Activated CD4-positive, CD25-positive, alpha-beta regulatory T cell (primary cell): ENCODE data around the gene PARD3B.

Source experiments
- DNase-seq, 4 experiments: peaks; one replicate each; lab custom pipeline; 2025; lab: John Stamatoyannopoulos, UW

Gene PARD3B

DNA sequence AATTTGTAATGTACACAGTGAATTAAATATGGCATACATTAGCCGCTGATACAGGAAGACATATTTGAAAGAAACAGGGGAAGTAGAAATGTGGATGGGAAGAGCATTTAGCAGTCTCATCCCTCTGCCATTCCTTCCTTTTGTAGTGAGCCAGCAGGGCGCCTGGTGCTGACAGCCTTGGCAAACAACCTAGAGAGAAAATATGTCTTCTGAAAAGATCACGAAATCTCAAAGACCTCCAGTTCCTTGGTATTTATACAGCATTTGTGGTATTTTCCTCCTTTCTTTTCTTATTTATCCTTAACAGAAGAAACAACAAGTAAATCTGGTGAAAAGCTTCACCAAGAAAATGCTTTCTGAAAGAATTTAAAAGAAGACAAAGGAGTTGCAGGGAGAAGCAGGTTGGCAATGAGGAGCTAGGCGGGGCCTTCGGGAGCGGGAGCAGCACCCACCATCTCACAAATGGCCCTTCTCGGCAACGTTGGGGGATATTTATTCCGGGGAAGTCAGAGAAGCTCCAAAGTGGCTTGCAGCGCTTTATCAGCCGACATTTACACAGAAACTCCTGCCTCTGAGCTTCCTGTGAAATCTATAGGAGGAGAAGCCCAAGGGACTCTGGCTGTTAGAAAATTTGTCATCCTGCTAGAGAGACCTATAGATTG is 731.0 kb downstream of the PARD3B start:
- DNase-seq: no peak

DNA sequence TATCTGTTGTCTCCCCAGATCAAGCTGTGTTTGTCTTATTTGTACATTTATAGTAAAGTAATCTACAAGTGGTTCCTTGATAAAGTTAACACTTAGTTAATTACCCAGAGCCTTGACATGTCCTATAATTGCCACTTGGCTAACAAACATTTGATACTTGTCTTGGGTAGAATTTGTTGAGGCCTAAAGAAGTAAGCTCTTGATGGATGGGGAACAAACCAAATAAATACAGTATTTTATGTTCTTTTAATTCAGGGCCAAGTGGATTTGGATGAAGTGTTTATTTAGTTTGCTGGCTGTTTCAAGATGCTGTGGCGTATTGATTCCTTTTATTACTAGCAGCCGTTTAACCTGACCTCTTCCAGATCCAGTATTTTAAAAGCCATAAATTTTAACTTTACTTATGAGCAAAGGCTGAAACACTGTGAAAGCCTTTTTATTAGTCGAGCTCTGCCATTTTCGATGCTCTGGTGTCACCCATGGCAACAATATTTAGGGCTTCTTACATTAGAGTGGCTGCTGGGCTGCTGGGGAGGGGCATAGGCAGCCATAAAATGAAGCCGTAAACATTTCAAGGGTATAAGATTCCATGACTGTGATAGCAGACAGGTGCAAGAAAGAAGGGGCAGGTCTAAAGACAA is 735.4 kb downstream of the PARD3B start:
- DNase-seq: no peak

DNA sequence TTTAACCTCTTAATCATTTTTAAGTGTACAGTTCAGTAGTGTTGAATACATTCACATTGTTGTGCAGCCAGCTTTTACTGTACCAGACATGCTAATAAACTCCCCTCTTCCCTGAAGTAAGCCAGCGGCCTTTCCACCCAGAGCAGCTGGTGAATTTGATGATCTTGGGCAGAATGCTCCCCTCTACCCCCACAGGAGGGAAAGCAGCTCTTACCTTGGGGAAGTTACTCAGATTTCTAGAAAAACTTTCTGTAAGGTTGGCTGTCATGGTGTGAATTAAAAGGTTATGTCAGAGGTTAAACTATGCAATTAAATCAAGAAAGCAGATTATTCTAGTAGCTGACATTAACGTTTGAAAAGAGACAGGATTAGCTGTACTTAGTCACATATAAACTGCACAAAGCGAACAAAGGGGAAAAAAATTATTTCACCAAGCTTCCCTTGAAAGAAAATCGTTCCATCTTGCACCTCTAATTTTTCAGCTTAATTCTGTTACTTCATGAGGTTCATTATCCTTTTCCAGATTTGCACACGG is 738.5 kb downstream of the PARD3B start:
- no peak for DNase-seq

DNA sequence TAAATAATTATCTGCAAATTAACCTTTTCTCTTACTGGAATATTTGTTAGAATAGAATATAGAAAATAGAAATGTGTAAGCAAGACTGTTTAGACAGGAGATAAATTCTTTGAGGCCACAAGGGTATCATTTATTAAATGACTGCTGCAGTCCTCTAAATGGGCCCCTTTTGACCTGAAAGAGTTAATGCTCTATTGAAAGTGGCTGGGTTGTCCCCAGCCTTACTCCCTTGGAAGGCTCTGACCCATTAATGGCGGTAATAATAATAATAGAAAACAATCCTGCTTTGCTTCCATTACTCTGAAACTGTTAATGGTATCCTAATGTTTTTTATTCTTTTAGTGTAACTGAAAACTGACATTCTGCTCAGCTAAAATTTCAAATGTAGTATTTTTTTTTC is 739.1 kb downstream of the PARD3B start:
- DNase-seq: no peak

DNA sequence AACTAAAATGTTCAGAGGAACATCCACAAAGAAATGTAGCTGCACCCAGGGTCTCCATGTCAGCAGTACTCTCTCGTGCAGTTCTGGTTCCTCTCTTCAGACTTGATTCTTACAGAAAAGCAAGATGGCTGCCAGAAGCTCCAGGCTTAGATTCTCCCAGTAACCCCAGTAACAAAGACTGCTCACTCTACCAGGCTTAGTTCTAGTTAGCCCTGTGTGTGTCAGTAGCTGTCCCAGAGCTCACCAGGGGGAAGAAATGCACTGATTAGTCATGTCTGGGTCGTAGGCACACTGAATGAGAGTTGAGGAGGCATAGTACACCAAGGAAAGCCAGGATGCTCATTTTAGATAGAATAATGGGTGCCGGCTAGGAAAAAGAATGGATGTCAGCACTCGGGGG is 742.0 kb downstream of the PARD3B start:
- no peak for DNase-seq

DNA sequence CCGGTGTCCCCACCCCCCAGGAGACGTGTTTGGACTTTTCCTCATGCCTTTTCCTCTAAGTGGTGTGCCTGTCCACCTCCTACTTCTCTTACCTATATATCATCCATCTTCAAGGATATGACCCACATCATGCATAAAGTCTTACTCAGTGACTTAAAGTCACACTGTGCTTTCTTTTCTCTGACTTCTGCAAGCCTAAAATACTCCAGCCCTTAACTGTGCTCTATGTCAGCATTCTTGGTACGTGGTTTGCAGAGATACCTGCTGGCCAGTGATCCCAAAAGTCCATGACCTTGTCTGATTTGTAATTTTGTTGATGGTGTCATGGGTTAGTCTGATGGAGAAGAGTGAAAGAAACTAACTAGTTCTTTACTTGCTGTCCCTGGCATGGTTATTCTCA is 743.4 kb downstream of the PARD3B start:
- no peak for DNase-seq

DNA sequence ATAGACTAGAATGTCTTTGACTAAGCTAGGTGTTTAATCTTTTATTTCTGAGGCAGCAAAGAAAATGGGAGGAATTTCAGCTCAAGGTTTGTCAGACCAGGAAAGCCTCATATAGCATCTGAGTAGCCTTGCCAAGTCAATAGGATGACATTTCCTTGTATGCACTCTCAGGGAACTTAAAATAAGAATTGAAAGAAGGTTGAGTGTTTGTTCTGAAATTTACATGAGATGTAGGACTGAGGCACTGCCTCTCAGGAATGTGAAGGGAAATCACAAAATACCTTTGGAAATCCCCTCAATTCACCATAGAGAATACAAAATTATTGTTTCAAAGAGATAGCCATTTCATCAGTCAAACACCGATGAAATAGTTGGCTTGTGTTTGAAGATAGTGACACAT is 745.0 kb downstream of the PARD3B start:
- DNase-seq: no peak

DNA sequence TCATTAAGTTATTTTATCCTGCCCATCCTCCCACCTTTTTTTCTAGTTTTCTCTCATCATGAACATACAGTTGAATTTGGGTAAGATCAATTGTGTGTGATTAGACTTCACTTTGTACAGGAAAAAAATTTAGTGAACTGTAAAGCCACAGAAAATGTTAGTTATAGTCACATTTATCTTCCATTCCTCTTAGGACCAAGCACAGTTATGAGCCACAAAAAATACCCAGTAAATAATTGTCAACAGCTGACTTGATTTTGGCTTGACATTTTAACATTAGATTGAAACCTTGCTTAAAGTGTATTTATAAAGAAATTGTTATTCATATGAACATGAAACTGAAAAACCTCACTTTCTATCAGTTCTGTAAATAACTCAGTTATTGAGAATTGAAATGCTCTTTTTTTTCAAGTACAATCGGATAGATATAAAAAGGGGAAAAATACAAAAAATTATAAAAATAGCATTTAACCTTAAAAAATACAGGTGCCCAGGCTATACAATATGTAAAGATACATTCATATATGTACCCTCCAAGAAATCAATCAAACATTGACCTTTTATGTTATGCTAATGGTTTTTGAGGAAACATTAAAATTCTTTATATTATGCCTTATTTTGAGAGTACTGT is 747.5 kb downstream of the PARD3B start:
- no peak for DNase-seq

DNA sequence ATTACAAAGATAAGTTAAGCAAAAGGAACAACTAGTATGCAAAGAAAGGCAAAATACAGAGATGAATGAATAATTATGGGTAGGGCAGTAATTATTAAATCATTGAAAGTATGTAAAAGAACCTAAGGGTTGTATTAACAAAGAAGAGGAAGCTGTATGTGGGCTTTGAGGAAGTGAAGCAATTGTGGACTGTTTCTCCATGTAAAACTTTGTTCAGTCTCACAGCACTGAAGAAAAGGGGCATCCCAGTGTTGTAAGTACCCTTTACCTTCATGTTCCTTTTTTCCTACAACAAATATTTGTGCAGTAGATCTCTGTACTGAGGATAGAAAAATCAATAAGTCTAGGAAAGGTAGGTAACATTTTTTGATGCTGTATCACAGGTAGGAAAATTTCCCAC is 748.3 kb downstream of the PARD3B start:
- no peak for DNase-seq

DNA sequence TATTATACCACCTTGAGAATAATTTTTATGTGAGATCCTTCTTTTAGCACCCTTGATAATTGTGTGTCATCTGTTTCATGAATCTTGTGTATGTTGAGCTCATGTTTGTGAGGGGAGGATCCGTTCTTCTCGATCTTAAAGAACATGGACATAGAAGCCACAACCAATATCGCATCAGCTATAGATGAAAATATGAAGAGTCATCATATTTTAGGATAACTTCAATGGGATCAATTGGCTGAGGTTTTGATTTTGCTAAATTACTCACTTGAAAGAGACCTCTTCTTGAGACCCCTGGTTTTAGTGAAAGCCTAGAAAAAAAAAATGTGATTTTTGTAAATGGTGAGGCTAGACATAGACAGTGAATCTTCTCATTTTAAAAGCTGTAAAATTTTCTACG is 751.7 kb downstream of the PARD3B start:
- DNase-seq: no peak

DNA sequence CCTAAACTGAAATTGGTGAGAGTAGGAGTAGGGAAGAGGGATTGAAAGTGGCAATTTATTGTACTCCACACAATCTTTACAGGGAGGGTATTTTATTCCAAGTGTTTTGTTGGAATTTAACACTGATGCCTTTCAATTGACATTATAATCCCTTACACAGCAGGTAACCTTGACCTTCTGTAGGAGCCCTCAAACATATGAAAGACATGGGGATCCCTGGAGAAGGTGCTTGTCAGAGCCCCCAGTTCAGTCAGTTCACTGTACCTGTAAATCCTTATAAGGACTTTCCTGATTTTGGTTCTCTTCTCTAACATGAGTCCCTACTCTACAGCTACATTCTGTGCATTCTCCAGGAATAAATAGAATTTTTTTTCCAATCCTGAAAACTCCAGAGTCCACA is 752.1 kb downstream of the PARD3B start:
- DNase-seq: no peak

DNA sequence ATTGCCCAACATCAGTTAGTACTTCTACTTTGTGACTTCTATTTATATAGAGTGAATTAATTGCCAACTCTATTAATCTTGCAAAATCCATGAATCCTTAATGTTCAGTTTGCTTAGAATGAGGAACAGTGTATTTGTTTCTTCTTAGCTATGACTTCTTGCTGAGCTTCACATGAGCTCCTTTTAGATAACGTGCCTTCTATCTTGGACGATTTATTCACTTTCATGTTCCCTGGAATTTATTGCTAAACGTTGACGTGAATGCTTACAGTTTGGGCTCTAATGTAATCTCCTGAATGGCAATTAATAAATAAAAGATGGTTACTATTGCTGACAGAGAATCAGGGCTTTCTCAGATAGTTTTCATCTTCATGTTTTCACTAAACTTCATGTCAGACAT is 752.6 kb downstream of the PARD3B start:
- no peak for DNase-seq

DNA sequence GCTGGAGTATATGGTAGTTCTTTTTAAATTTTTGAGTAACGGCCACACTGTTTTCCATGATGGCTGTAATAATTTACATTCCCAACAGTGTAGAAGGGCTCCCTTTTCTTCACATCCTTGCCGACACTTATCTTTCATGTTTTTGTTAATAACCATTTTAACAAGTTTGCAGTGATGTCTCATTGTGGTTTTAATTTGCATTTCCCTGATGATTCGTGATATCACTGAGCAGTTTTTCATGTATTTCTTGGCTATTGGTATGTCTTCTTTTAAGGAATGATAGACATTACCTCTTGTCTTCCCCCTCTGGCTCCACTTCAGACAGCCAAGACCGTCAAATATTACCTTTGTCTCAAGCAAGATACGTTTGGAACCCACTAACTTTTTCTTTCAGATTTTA is 765.9 kb downstream of the PARD3B start:
- DNase-seq: no peak

DNA sequence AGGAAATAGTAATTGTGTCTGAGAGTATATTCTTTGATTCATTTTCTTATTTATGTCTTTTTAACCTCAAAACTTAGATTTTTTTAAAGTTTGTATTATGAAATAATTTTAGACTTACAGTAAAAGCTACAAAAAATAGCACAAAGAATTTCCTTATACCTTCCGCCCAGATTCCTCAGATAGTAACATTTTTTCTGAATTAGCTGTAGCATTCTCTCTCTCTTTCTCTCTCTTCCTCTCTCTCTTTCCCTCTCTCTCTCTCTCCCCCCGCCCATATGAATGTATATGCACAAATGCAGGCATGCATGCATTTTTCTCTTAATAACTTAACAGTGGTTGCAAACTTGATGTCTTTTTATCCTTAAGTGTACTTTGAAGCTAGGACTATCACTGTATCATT is 776.0 kb downstream of the PARD3B start:
- no peak for DNase-seq

DNA sequence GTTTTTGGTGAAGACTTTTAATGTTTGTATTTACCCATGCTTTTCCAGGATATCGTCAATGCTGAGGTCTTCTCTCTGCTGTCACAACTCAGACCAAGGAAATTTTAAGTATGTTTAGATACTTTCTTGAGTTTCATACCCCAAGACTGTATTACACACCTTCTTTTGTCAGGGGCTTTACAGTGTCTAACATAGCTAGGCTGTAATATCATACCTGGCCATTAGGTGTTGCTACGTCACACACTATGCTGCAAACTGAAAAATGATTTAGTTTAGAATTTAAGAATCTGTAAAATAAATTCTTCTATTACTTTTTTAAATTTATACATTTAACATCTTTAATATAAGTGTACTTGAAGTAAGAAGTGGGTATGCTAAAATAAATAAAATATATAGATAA is 778.7 kb downstream of the PARD3B start:
- no peak for DNase-seq

DNA sequence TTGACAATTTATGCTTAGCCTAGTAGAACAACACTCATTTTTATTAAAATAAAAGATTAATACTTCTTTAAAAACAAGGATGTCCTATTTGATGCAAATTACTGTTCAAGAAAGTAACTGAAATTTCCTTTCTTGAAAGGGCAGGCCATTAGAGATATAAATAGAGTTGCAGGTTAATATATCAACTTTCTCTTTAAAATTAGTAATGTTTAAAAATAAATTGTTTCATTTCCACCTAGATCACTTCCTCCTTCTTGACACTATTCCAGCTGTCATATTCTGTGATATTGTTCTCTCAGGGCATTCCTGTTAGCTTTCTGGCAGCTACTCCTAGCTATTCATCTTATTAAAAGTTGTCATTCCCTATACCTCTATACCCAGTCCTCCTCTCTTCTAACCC is 779.1 kb downstream of the PARD3B start:
- DNase-seq: no peak

DNA sequence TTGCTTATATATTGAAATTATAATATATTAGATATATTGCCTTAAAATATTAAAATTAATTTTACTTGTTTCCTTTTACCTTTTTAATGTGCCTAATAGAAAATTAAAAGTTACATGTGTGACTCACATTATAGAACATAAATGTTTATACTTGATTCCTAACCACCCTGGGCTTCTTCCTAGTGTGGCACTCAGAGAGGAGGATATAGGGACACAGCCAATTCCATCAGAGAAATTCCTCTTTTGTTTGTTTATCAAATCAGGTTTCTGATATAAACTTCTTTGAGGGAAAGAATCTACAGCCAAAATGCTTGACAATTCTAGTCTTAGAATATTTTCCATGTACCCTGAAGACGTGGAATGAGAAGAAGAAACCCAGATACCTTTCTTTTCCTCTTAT is 788.1 kb downstream of the PARD3B start:
- DNase-seq: no peak

DNA sequence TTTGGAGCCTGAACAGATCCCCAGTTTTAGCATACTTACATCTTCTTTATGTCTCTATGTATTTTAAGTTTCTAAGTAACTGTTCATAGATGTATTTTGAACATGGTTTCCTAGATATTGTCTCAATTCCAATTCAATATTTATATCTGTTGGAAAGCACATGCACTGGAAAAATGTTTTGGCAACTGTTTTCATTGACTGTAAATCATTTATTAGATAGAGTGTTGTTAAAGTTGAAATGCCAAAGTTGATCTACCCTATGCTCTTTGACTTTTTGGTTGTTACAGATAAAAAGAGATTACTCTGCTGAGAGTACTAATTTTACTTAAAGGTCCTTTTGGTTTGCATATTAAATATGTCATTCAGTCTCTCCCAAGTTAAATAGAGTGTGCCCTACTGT is 792.0 kb downstream of the PARD3B start:
- DNase-seq: no peak

DNA sequence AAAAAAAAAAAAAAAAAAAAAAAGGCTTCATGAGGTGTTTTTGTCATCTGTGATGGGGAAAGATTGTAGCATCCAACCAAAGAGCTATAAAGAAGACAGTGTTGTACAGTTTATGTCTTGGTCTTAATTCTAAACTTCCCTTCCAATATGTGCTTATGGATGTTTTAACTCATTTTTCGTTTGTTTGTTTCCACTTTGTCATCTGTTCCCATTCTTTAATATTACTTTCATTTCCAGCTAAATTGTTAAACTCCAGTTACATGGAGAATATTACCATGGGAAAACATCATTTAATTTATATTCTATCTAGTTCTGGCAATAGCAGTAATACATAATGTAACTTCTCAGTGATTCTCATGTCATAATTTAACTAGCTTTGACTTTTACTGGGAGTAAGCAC is 792.9 kb downstream of the PARD3B start:
- no peak for DNase-seq

DNA sequence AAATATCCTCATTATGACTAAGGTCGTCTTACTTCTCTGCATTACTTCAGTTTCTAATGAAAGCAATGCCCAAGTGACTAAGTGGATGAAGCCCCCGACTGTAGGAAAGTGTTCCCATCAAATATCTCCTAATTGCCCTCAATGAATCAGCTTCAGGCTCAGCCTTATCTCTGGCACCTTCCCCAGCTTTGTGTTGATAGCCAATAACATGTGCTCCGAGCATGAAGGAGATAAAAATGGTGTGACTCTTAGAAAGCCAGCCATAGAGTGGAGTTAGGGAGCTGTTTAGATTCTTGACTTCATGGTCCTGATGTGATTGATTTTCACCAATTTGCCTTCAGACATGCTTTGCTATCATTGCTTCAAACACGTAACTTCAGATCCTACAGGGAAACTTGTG is 797.8 kb downstream of the PARD3B start:
- DNase-seq: no peak

DNA sequence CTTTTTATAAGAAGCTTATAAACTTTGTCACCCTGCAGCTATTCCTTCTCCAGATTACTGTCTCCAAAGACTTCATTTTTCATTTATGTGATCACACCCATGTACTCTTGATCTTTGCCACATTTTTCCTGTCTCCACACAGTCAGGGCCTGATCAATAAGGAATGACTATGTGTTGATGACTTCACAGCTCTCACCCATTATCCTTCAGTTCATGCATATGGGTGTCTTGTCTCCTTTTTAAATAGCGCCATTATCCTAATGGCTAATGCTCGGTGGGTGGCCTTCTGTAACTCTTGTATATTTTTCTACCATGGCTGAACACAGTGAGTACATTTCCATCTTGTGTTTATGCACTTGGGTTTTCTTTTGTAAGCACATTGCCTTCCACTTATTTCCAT is 801.4 kb downstream of the PARD3B start:
- DNase-seq: no peak

DNA sequence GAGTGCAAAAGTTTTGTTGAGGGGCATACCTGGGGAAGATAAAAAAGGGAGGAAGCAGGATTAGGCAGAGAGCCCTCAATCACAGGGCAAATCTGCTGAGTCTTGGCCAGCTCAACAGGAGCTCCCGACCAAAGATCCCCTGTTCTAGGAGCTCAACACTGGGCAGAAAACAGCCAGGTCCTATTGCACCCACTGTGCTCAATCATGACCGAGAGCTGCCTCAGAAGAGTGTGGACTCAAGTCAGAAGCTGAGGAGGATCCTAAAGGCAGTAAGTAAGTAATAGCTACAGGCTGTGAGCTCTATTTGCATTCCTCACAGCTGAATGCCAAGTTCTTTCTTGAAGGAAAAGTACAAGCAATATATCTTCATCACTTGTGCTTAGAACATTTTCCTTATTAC is 802.6 kb downstream of the PARD3B start:
- no peak for DNase-seq

DNA sequence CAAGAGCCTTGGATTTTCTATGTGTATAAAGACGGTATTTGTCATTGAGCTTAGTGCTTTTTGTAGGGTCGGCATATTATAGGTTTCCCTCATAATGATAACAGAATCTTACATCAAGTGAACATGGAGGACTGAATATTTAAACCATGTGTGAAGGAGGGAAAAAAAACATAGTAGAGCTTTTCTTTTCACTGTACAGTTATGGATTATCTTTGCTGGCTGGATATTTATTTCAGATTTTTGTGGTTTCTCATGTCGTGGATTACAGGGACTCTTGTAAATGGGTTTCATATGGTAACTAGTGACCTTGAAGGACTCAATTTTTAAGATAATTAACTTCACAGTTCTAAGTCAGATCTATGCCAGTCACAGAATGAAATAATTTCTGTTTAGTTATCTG is 806.8 kb downstream of the PARD3B start:
- DNase-seq: no peak

DNA sequence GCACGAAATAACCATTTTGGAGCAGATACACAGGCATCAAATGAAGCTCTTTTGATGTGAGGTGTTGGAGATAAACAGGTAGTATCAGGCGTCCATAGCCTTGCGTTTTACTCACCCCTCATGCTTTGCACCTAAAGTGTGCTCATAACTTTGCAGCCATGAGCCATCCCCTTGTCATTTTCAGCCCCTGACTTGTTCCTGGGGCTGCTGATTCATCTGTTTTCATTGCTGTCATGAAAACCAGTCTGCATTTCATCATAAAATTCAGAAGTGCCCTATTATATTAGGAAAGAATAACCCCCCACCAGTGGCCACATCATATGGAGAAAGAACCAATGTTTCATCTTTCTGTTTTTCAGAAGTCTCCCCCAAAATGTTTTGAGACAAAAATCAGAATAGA is 807.3 kb downstream of the PARD3B start:
- DNase-seq: no peak
